HCT116 (cell line): ENCODE data around the gene KXD1.

ENCODE experiments used
- CEBPB ChIP-seq: IDR thresholded peaks from 2 replicates; pipeline ENCODE4 v1.6.1; 2012; ENCODE audit warnings: low read depth
- CTCF ChIP-seq, 3 experiments: fragments of 200-600 bp in 1 of 3; sonication (generic) in 1 of 3; IDR thresholded peaks in 2 of 3; conservative IDR thresholded peaks in 1 of 3; 2 replicates each; pipeline ENCODE4 v1.5.1; 2012 to 2017; ENCODE audit warnings: low read depth in 2 of 3, low read length in 2 of 3, antibody characterized with exemption in 1 of 3, borderline replicate concordance in 1 of 3, control low read depth in 1 of 3, mild to moderate bottlenecking in 1 of 3, mixed read lengths in 1 of 3, mixed run types in 1 of 3, moderate library complexity in 1 of 3; ENCODE audit not compliant: insufficient read depth in 1 of 3
- EZH2phosphoT487 ChIP-seq: fragments of 200-600 bp; IDR thresholded peaks from 2 replicates; pipeline ENCODE4 v1.6.1; 2018; ENCODE audit warnings: antibody characterized with exemption, borderline replicate concordance
- FOSL1 ChIP-seq: IDR thresholded peaks from 2 replicates; pipeline ENCODE4 v1.6.1; 2012; ENCODE audit warnings: low read depth
- POLR2A ChIP-seq: IDR thresholded peaks from 2 replicates; pipeline ENCODE4 v1.7.0; 2011; ENCODE audit warnings: borderline replicate concordance; ENCODE audit not compliant: insufficient read depth, insufficient read length; ENCODE audit errors: extremely low read depth
- POLR2AphosphoS5 ChIP-seq: IDR thresholded peaks from 2 replicates; pipeline ENCODE4 v1.6.1; 2011; ENCODE audit warnings: mild to moderate bottlenecking, low read depth, low read length, moderate library complexity
- RAD21 ChIP-seq: IDR thresholded peaks from 2 replicates; pipeline ENCODE4 v1.6.1; 2012; ENCODE audit warnings: low read depth, mild to moderate bottlenecking
- REST ChIP-seq: IDR thresholded peaks from 2 replicates; pipeline ENCODE4 v1.6.1; 2012; ENCODE audit warnings: low read depth
- SIN3A ChIP-seq: IDR thresholded peaks from 2 replicates; pipeline ENCODE4 v1.6.1; 2012; ENCODE audit warnings: low read depth
- YY1 ChIP-seq: IDR thresholded peaks from 2 replicates; pipeline ENCODE4 v1.6.1; 2011; ENCODE audit warnings: low read length, low read depth, moderate library complexity, mild to moderate bottlenecking; ENCODE audit not compliant: insufficient replicate concordance; ENCODE audit errors: extremely low read depth
- ZFX ChIP-seq: fragments of 450-650 bp; IDR thresholded peaks from 2 replicates; pipeline ENCODE4 v1.6.1; 2017
- TF ChIP-seq, protein P1 (sequence below): IDR thresholded peaks from 2 replicates; pipeline ENCODE4 v1.6.1; 2012
- TF ChIP-seq, protein P2 (sequence below): IDR thresholded peaks from 2 replicates; pipeline ENCODE4 v1.6.1; 2012

GRCh38 chr19:18591735-18592385, 34.2 kb downstream of the KXD1 start:
- TF ChIP-seq POLR2A: no peak
- TF ChIP-seq CTCF (IDR thresholded peaks at IDR 0.05 in 2 of 3, conservative IDR thresholded peaks at IDR 0.05 in 1 of 3; ENCODE audit: borderline replicate concordance in 1 of 3, insufficient read depth in 1 of 3, low read depth in 2 of 3, low read length in 2 of 3): no peak
- TF ChIP-seq, protein P1, sequence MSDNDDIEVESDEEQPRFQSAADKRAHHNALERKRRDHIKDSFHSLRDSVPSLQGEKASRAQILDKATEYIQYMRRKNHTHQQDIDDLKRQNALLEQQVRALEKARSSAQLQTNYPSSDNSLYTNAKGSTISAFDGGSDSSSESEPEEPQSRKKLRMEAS: no peak
- no peak for TF ChIP-seq POLR2AphosphoS5
- no peak for TF ChIP-seq CEBPB
- TF ChIP-seq REST: no peak
- TF ChIP-seq RAD21: no peak
- TF ChIP-seq, protein P2, sequence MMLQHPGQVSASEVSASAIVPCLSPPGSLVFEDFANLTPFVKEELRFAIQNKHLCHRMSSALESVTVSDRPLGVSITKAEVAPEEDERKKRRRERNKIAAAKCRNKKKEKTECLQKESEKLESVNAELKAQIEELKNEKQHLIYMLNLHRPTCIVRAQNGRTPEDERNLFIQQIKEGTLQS: no peak
- no peak for TF ChIP-seq YY1
- TF ChIP-seq SIN3A: no peak
- no peak for TF ChIP-seq EZH2phosphoT487
- TF ChIP-seq FOSL1: no peak
- no peak for TF ChIP-seq ZFX
